ENCODE measurements around the gene PDE11A.
"Not testable (repeated sequence)": the region's sequence is repeated elsewhere in the genome, so short reads cannot be mapped to it uniquely, and the experiment has no call there.

Gene PDE11A

GRCh38 chr2:178008636-178009289, 63.8 kb downstream of the PDE11A start:
- no peak for DNase-seq (ENCODE audit: low read depth, low spot score)

DNA sequence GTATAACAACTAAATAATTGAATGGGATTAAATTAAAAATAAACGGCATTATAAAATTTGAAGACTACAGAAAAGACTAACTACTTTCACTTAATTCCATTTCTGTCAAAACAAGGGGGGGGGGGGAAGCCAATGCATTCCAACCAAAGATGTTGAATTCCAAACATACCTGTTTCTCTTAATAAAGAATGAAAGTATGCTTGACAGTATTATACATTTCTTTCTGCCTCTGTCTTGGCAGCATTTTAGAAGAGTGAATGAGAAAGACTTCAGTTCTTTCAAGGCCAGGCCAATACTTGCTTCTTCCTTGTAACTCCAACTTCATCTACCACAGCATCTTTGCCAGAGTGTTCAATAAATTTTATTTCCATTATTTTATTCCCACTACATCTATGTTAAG, 65.9 kb downstream of the PDE11A start:
- DNase-seq (ENCODE audit: low read depth, low spot score), result no peak

- DNase-seq (ENCODE audit: low read depth, low spot score), result no peak
Observed at GRCh38 chr2:178005756-178006155, 66.8 kb downstream of the PDE11A start.

- no peak for DNase-seq (ENCODE audit: low read depth, low spot score)
Observed at GRCh38 chr2:178002038-178002437, 70.5 kb downstream of the PDE11A start.

DNA sequence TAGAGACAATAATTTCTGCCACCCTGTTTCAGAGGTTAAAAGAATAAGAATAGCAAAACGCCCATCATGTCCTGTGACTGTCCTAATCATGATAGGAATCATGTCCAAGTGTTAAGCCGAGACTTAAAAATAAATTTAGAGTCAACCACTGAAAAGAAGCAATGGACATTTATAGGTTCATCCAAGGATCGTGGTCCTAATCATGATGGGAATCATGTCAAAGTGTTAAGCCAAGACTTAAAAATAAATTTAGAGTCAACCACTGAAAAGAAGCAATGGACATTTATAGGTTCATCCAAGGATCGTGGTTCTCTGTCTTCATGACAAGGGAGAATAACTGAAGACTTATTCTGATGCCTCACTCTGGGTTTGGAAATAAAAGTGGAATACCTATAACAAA, 73.6 kb downstream of the PDE11A start:
- DNase-seq (ENCODE audit: low read depth, low spot score), result no peak

DNA sequence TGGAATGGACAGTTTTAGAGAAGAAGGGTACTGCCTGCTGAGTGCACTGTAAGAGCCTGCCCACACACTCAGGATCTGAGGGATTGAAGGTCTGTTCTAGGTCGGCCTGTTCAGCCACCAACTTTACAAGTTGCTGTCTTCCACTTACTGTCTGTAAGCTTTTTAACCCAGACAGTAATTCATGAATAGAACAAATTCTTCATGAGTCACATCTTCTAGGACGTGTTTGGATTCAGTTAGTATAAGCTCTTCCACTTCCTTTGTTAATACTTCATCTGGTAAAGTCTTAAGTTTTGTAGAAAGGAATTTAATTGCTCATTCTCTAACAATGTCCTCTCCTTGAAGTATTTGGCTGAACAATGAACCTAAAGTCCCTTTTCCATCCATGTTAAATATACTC, 74.6 kb downstream of the PDE11A start:
- no peak for DNase-seq (ENCODE audit: low read depth, low spot score)

DNA sequence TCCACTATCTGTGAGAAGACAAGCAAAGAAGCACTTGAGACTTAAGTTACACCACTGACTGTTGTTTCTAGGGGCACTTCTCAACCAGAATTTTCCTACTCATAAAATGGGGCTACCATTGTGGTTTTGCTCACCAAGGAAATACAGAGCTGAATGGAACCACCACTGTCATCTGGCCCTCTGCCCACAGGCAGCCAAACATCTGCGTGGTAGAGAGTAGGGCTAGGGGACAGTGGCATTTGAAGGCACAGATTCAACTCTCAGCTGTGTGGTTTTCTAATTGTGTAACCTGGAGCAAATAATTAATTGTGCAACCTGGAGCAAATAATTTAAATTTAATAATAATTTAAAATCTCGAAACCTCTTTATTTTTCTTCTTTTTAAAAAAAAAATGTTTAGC, 79.6 kb downstream of the PDE11A start:
- DNase-seq (ENCODE audit: low read depth, low spot score), result no peak

- no peak for DNase-seq (ENCODE audit: low read depth, low spot score)
Observed at GRCh38 chr2:177989029-177989885, 83.3 kb downstream of the PDE11A start.

DNA sequence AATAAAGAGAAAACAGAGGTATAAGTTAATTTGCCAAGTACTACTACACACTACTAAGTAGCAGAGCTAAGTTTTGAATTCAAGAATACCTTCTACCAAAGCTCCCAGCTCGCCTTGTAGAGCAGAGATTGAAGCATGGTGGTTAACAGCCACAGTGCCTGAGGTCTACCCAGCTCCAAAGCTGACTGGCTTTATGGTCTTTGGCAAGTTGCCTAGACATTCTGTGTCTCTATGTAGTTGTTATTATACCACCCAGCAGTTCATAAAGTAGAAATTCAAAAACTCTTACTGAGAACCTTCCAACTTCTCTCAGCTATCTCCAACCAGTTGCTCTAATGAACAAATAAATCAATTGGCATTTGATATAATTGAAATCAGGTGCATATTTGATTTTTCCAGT, 87.8 kb downstream of the PDE11A start:
- DNase-seq (ENCODE audit: low read depth, low spot score), result no peak

GRCh38 chr2:177983183-177983788, 89.3 kb downstream of the PDE11A start:
- DNase-seq (ENCODE audit: low read depth, low spot score), result no peak

DNA sequence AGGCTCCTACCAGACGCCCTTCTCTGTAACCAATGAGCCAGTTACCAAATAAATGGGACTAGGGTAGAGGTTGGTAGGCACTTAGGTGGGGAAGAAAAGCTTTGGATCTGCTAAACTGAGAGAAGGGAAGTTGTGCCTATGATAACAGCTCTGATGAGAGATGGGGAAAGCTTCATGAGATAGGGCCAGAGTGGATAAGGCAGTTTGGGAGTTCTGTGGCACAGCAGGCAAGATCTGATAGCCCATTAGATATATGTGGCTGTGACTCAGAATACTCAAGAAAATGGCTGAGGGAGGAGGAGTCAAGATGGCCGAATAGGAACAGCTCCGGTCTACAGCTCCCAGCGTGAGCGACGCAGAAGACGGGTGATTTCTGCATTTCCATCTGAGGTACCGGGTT, 99.8 kb downstream of the PDE11A start:
- peak; percentile 9 for DNase-seq (ENCODE audit: low read depth, low spot score)

GRCh38 chr2:177972123-177972522, 100.5 kb downstream of the PDE11A start:
- DNase-seq (ENCODE audit: low read depth, low spot score), result no peak

GRCh38 chr2:177970670-177971454, 101.7 kb downstream of the PDE11A start:
- no peak for DNase-seq (ENCODE audit: low read depth, low spot score)

DNA sequence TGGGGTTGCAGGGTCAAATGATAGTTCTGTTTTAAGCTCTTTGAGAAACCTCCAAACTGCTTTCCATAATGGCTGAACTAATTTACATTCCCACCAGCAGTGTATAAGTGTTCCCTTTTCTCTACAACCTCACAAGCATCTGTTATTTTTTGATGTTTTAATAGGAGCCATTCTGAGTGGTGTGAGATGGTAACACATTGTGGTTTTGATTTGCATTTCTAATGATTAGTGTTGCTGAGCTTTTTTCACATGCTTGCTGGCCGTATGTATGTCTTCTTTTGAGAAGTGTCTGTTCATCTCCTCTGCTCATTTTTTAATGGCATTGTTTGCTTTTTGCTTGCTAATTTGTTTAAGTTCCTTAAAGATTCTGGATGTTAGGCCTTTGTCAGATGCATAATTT, 107.7 kb downstream of the PDE11A start:
- no peak for DNase-seq (ENCODE audit: low read depth, low spot score)

DNA sequence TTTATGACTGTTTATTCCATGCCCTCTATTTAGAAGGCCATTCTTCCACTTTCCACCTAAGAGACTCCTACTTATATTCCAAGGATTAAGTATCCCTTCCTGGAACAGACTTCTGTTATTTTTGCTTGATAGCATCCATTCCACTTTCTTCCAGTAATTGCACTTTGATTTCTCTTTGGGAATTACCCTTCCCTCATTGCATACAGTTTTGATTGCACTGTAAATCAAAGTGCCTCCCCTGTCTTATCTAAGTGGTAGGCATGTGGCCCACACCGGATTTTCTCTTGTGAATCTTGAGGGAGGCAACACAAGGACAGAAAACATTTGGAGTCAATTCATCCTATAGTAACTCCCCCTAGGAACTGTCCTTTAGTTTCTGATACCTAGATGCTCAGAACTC, 120.4 kb downstream of the PDE11A start:
- no peak for DNase-seq (ENCODE audit: low read depth, low spot score)

DNA sequence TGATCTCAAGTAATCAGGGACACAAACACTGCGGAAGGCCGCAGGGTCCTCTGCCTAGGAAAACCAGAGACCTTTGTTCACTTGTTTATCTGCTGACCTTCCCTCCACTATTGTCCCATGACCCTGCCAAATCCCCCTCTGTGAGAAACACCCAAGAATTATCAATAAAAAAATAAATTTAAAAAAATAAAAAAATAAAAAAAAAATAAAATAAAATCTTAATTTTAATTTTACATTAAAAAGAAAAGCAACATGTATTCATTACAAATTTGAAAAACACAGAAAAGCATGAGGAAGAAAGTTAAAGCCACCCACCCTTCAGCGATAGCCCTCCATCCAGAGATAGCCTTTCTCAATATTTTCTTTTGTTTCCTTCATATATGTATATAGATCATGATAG, 125.0 kb downstream of the PDE11A start:
- DNase-seq (ENCODE audit: low read depth, low spot score), result not testable (repeated sequence)

GRCh38 chr2:177944530-177944929, 128.0 kb downstream of the PDE11A start:
- not testable (repeated sequence) for DNase-seq (ENCODE audit: low read depth, low spot score)

- no peak for DNase-seq (ENCODE audit: low read depth, low spot score)
Observed at GRCh38 chr2:177942731-177943130, 129.8 kb downstream of the PDE11A start.

GRCh38 chr2:177939211-177939610, 133.4 kb downstream of the PDE11A start:
- no peak for DNase-seq (ENCODE audit: low read depth, low spot score)

- DNase-seq (ENCODE audit: low read depth, low spot score), result no peak
Observed at GRCh38 chr2:177930916-177931315, 141.7 kb downstream of the PDE11A start.

GRCh38 chr2:177929662-177930522, 142.7 kb downstream of the PDE11A start:
- DNase-seq (ENCODE audit: low read depth, low spot score), result no peak

Data from iPS DF 19.7 (cell line).